Measurements from ENCODE around the gene PPP2R1B. TPM values are rescaled to one million over a fixed set of nuclear protein-coding genes. Genes with fewer than 3 reads are reported as not detected.

Gene PPP2R1B
- total RNA-seq, 2 donors from 2014 or later = 56.2 to 72.3 TPM

Other genes starting within 250 kb of the PPP2R1B start
- gene LAYN, start 225.7 kb downstream of the PPP2R1B start, total RNA-seq = under 1 TPM; 0.52 to 0.67 TPM
- gene SIK2, start 163.9 kb downstream of the PPP2R1B start, total RNA-seq = 1 to 10 TPM; 8.1 to 8.8 TPM
- gene ALG9, start 105.2 kb upstream of the PPP2R1B start, total RNA-seq = 10 to 100 TPM; 32.0 to 43.5 TPM
- 1 to 10 TPM; 6.2 to 7.9 TPM for gene FDXACB1, start 112.8 kb upstream of the PPP2R1B start, total RNA-seq
- gene CFAP68, start 113.2 kb upstream of the PPP2R1B start, total RNA-seq = 10 to 100 TPM in 1 of 2 donors, 1 to 10 TPM in 1; 8.4 to 11.8 TPM
- gene CRYAB, start 145.4 kb upstream of the PPP2R1B start, total RNA-seq = not detected
- gene HSPB2, start 146.3 kb upstream of the PPP2R1B start, total RNA-seq = not detected
- not detected for gene C11orf52, start 152.5 kb upstream of the PPP2R1B start, total RNA-seq
- 1 to 10 TPM in 1 of 2 donors, under 1 TPM in 1; 0.45 to 7.3 TPM for gene DIXDC1, start 171.0 kb upstream of the PPP2R1B start, total RNA-seq